Heart right ventricle (tissue), 16 donors: ENCODE data around the gene AP2B1. TPM values are rescaled to one million over a fixed set of nuclear protein-coding genes. Genes with fewer than 3 reads are reported as not detected.

Experiments used
- ATAC-seq, 8 donors: fragments of 200-7000 bp; cut with Tn5 transposase; one replicate each; pipeline ENCODE4 v1.9.1; 2020; ENCODE audit warnings: mild to moderate bottlenecking in 8 of 8, moderate library complexity in 8 of 8, moderate number of reproducible peaks in 1 of 8
- DNase-seq, 2 donors: peaks; one replicate each; pipeline ENCODE4 v3.0.0-alpha.2; 2020
- H3K27ac ChIP-seq, 10 donors: fragments of 200-600 bp; sonication (generic) in 2 of 10; one replicate each; pipeline versions ENCODE4 v1.5.0 to v1.8.0; 2020 to 2022; ENCODE audit warnings: mild to moderate bottlenecking in 3 of 10
- H3K27me3 ChIP-seq, 7 donors: fragments of 200-600 bp; one replicate each; pipeline ENCODE4 v1.8.0; 2021 to 2022; ENCODE audit warnings: mild to moderate bottlenecking in 2 of 7
- H3K36me3 ChIP-seq, 9 donors: fragments of 200-600 bp; sonication (generic) in 1 of 9; one replicate each; pipeline versions ENCODE4 v1.5.0 to v1.8.0; 2020 to 2022; ENCODE audit warnings: mild to moderate bottlenecking in 2 of 9
- H3K4me1 ChIP-seq, 9 donors: fragments of 200-600 bp; sonication (generic) in 1 of 9; one replicate each; pipeline versions ENCODE4 v1.5.0 to v1.8.0; 2020 to 2022; ENCODE audit warnings: mild to moderate bottlenecking in 4 of 9
- H3K4me3 ChIP-seq, 10 donors: fragments of 200-600 bp; sonication (generic) in 2 of 10; one replicate each; pipeline versions ENCODE4 v1.5.0 to v1.8.0; 2020 to 2022; ENCODE audit warnings: mild to moderate bottlenecking in 7 of 10, moderate library complexity in 2 of 10
- H3K9me3 ChIP-seq, 11 donors: fragments of 200-600 bp in 10 of 11; sonication (generic) in 2 of 11; one replicate each; pipeline versions ENCODE4 v1.5.0 to v1.8.0; 2013 to 2022; ENCODE audit warnings: mild to moderate bottlenecking in 2 of 11, control low read depth in 1 of 11, moderate library complexity in 1 of 11
- CTCF ChIP-seq, 9 donors: fragments of 200-600 bp; sonication (generic) in 2 of 9; IDR thresholded peaks; one replicate each; pipeline versions ENCODE4 v1.5.0 to v1.8.0; 2021 to 2022; ENCODE audit warnings: antibody characterized with exemption in 9 of 9, mild to moderate bottlenecking in 5 of 9, moderate library complexity in 1 of 9
- WGBS, 2 donors: extraction: QIAGEN DNeasy Blood & Tissue Kit; methylation state at CpG; one replicate each; pipeline ENCODE4 v1.1.7; 2013; ENCODE audit warnings: inconsistent platforms in 1 of 2; 5-methylcytosine and 5-hydroxymethylcytosine counted together
- intact Hi-C, 10 donors: fragments of 100-400 bp; cut with DNase I; formaldehyde crosslinking; loops; one replicate each; pipeline versions ENCODE4 v1.11.1 to v1.14.2; 2022
- polyA plus RNA-seq, 2 donors: library from polyadenylated mRNA; stranded (reverse); fragments of 200-250 nt; gene quantifications; one replicate each; pipeline ENCODE4 v1.2.3, GENCODE V29; 2013
- total RNA-seq, 10 donors: library from RNA; stranded (reverse); fragmentation: NEBNext Ultra II Directional in 3 of 10; extraction: Animal tissue kit (Norgen Biotek cat#: 25700) in 3 of 10; gene quantifications; one replicate each; pipeline versions ENCODE4 v1.2.1 to v1.2.4, GENCODE V29; 2021 to 2023
- donor health status: Arrhythmogenic right ventricular cardiomyopathy.
- donor health status: ischemic (EF 13 %, LVEDD 7.1; RV severe dilation, severe dysfunction).
- donor health status: healthy with polysubstance abuse.
- donor health status: DM: no; HTN: yes; CAD: no.
- donor health status: DM: no; HTN: no; CAD: no.
- donor health status: ischemic (EF 25% LVEDD 6.9; RV normal size, moderate dysfunction).
- donor health status: ischemic (EF 25% LVEDD 5.7; RV mildly dilated, moderate dysfunction).
- donor health status: healthy.
- donor health status: DM: yes; HTN: yes; CAD: no.
- donor health status: Ischemic cardiomyopathy.
- donor health status: ischemic (EF 35%, LVEDD 5.7; RV mildly dilated, moderate dysfunction).
- donor health status: nonischemic (EF 11% LVEDD 7.7; RV severe dilation, severe dysfunction).
- donor health status: DM: yes; HTN: yes; CAD: no.
- donor health status: PGD.
- donor health status: ischemic (EF 29% LVEDD 5.4; RV normal size, mild dysfunction).
- donor health status: nonischemic (EF 23%, LVEDD 6.1; RV moderate dilation, normal function).

The AP2B1 gene
- total and polyA plus RNA-seq, 12 donors, result 20.0 to 173 (median 129) TPM

- Histone ChIP-seq H3K4me3 (peak overlapping the region in 9 of 10 donors; percentile 34 to 62 (median 60)), H3K27ac (peak overlapping the region in 2 of 10 donors; percentile 41 to 44), H3K4me1 (peaks cover 2 to 28% (median 8%) of the 10 kb centered on the region in 9 donors), H3K36me3 (no peaks in the 10 kb centered on the region), H3K9me3 (no peaks in the 10 kb centered on the region), H3K27me3 (peaks cover 0 to 10% (median 0%) of the 10 kb centered on the region in 7 donors)
- TF ChIP-seq CTCF (IDR thresholded peaks at IDR 0.05), result peak; percentile 89 to 97 (median 96)
- ATAC-seq, result peak; percentile 93 to 98 (median 96)
- DNase-seq, result peak; percentile 81 to 91
- intact Hi-C loops, result loop anchor here in 8 of 10 donors (1.0 to 10.0 kb wide), 3 partner anchors 40 to 590 kb away; no protein-coding TSS in a partner anchor
- WGBS, 2 donors, result 5% methylated on average over 71 to 75 of the region's 75 CpGs
Measured at GRCh38 chr17:35764123-35764991, 177.2 kb downstream of the AP2B1 start.

- intact Hi-C loops, result loop anchor here in 4 of 10 donors (2.0 to 10.0 kb wide), 3 partner anchors 37 to 590 kb away; no protein-coding TSS in a partner anchor
Measured at GRCh38 chr17:35765086-35765710, 178.1 kb downstream of the AP2B1 start.

GRCh38 chr17:35765756-35766488 is 178.8 kb downstream of the AP2B1 start:
- Histone ChIP-seq H3K9me3 (no peaks in the 10 kb centered on the region), H3K4me1 (peaks cover 2 to 28% (median 8%) of the 10 kb centered on the region in 9 donors), H3K27ac (no peak overlapping the region), H3K27me3 (peaks cover 0 to 10% (median 0%) of the 10 kb centered on the region in 7 donors), H3K4me3 (no peak overlapping the region), H3K36me3 (no peaks in the 10 kb centered on the region)
- WGBS, 2 donors, result 80 to 83% methylated on average over 8 of the region's 8 CpGs
- no peak for ATAC-seq
- intact Hi-C loops, result loop anchor here in 5 of 10 donors (2.0 to 10.0 kb wide), 4 partner anchors 35 to 591 kb away; no protein-coding TSS in a partner anchor
- TF ChIP-seq CTCF (IDR thresholded peaks at IDR 0.05), result no peak
- no peak for DNase-seq

More at GRCh38 chr17:35765086-35765710, 178.1 kb downstream of the AP2B1 start:
- Histone ChIP-seq H3K4me3 (no peak overlapping the region), H3K4me1 (peaks cover 2 to 28% (median 8%) of the 10 kb centered on the region in 9 donors), H3K36me3 (no peaks in the 10 kb centered on the region), H3K27me3 (peaks cover 0 to 10% (median 0%) of the 10 kb centered on the region in 7 donors), H3K9me3 (no peaks in the 10 kb centered on the region), H3K27ac (no peak overlapping the region)
- ATAC-seq, result no peak
- 69 to 71% methylated on average over 11 of the region's 11 CpGs for WGBS, 2 donors
- DNase-seq, result no peak
- TF ChIP-seq CTCF (IDR thresholded peaks at IDR 0.05), result no peak
